Measurements from ENCODE around the gene MAST2.

GRCh38 chr1:46043458-46044017 lies 240.1 kb downstream of the MAST2 start:
- TF ChIP-seq CTCF (IDR thresholded peaks at IDR 0.05) (no peak), EP300 (IDR thresholded peaks at IDR 0.05) (no peak), POLR2A (IDR thresholded peaks at IDR 0.05) (no peak)
